ENCODE data around the gene PLPP4.

PLPP4 gene

DNA sequence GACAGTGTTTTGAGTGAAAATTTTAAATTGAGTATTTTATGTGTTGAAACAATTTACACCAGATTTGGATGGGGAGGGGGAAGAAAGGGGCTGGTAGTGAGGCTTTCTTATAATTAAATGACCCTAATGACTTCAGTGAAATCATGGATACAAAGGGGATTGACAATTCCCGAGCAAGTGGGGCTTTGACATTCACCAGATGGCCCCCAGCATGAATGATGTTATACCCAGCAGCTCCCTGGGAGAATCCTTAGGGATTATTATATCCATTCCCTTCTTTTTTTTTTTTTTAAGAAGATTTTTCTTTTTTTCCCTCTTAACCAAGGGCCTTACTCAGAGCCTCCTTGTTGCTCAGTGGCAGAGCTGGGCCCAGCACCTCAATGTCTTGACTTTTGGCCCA, 17.9 kb downstream of the PLPP4 start:
- DNase-seq (ENCODE audit: low read depth): no peak
- H3K4me3 ChIP-seq (ENCODE audit: low read depth, low read length): no peak overlapping the region
- TF ChIP-seq POLR2A (IDR thresholded peaks at IDR 0.05; ENCODE audit: extremely low read depth, insufficient read length) (no peak), CTCF (IDR thresholded peaks at IDR 0.05; ENCODE audit: low read depth, low read length) (no peak), MYC (IDR thresholded peaks at IDR 0.05; ENCODE audit: low read depth, low read length) (no peak)
- TF ChIP-seq, protein P1, sequence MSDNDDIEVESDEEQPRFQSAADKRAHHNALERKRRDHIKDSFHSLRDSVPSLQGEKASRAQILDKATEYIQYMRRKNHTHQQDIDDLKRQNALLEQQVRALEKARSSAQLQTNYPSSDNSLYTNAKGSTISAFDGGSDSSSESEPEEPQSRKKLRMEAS (IDR thresholded peaks at IDR 0.05; ENCODE audit: low read depth, low read length): no peak

DNA sequence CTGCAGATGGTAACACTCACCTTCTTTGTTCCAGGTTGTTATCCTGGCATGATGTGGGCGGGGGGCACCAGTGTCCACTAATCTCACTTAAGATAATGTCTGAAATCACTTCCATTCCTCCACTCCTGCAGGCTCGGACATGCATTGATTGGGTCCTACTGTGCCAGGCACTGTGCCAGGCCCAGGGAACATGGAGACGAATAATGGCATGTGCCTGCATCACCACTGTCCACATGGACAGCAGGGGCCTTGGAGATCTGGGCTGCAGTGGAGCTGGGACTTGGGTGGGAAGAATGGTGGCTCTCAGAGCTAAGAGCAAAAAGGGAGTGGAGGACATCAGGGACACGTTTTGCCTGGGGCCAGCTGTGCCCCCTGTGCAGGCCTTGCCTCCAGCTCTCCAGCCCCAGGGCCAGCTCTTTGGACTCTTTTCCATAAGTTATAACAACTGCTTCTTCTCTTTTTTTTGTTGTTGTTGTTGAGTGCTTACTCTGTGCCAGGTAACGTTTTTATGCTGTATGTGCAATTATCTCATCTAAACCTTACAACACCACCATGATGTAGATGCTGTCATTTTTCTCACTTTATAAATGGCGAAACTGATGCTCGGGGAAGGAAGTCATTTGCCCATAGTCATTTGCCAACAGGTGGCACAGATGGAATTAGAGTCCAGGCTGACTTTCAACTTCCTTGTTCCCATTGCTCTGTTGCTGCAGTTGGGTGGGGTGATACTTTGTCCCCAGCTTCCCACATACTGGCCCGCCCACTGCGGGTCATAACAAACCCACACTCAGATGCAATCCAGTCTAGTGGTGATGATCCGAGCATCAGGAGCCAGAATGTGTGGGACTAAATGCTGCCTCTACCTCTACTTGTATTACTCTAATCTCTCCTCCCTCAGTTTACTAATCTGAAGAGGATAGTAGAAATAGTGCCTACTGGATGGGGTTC, 19.1 kb downstream of the PLPP4 start:
- TF ChIP-seq, protein P1 (IDR thresholded peaks at IDR 0.05; ENCODE audit: low read depth, low read length): no peak
- no peak for TF ChIP-seq POLR2A (IDR thresholded peaks at IDR 0.05; ENCODE audit: extremely low read depth, insufficient read length)
- TF ChIP-seq CTCF (IDR thresholded peaks at IDR 0.05; ENCODE audit: low read depth, low read length): no peak
- no peak for TF ChIP-seq MYC (IDR thresholded peaks at IDR 0.05; ENCODE audit: low read depth, low read length)
- H3K4me3 ChIP-seq (ENCODE audit: low read depth, low read length): no peak overlapping the region
- DNase-seq (ENCODE audit: low read depth): no peak

GRCh38 chr10:120477021-120477742, 20.2 kb downstream of the PLPP4 start:
- no peak overlapping the region for H3K4me3 ChIP-seq (ENCODE audit: low read depth, low read length)
- DNase-seq (ENCODE audit: low read depth): no peak
- TF ChIP-seq MYC (IDR thresholded peaks at IDR 0.05; ENCODE audit: low read depth, low read length): no peak
- TF ChIP-seq POLR2A (IDR thresholded peaks at IDR 0.05; ENCODE audit: extremely low read depth, insufficient read length): no peak

DNA sequence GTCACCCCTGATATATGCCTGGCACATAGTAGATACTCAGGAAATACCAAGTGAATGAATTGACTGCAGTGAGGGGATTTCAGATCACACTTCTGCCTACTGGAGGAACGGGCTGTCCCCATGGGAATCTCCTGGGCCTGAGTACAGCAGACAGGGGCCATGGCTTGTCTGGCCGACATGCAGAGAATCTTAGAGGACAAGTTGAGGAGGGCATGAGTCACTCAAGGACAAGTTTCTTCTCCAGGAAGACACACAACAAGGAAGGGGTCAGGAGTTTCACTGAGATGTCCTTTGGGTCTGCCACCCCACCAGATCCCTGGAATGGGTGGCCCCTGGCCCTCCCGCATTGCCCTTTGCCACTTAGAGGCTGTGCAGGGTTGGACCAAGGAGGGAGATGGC, 20.7 kb downstream of the PLPP4 start:
- no peak for DNase-seq (ENCODE audit: low read depth)
- no peak overlapping the region for H3K4me3 ChIP-seq (ENCODE audit: low read depth, low read length)
- no peak for TF ChIP-seq MYC (IDR thresholded peaks at IDR 0.05; ENCODE audit: low read depth, low read length)
- TF ChIP-seq, protein P1 (IDR thresholded peaks at IDR 0.05; ENCODE audit: low read depth, low read length): no peak
- TF ChIP-seq CTCF (IDR thresholded peaks at IDR 0.05; ENCODE audit: low read depth, low read length): no peak
- no peak for TF ChIP-seq POLR2A (IDR thresholded peaks at IDR 0.05; ENCODE audit: extremely low read depth, insufficient read length)

- no peak for DNase-seq (ENCODE audit: low read depth)
- TF ChIP-seq MYC (IDR thresholded peaks at IDR 0.05; ENCODE audit: low read depth, low read length) (no peak), POLR2A (IDR thresholded peaks at IDR 0.05; ENCODE audit: extremely low read depth, insufficient read length) (no peak)
- TF ChIP-seq, protein P1 (IDR thresholded peaks at IDR 0.05; ENCODE audit: low read depth, low read length): no peak
- H3K4me3 ChIP-seq (ENCODE audit: low read depth, low read length): no peak overlapping the region
Measured at GRCh38 chr10:120478386-120478785, 21.4 kb downstream of the PLPP4 start.

GRCh38 chr10:120479506-120479905, 22.5 kb downstream of the PLPP4 start:
- TF ChIP-seq POLR2A (IDR thresholded peaks at IDR 0.05; ENCODE audit: extremely low read depth, insufficient read length) (no peak), CTCF (IDR thresholded peaks at IDR 0.05; ENCODE audit: low read depth, low read length) (no peak), MYC (IDR thresholded peaks at IDR 0.05; ENCODE audit: low read depth, low read length) (no peak)
- TF ChIP-seq, protein P1 (IDR thresholded peaks at IDR 0.05; ENCODE audit: low read depth, low read length): no peak
- no peak overlapping the region for H3K4me3 ChIP-seq (ENCODE audit: low read depth, low read length)
- DNase-seq (ENCODE audit: low read depth): no peak

Measured in NB4 (cell line).